ENCODE results near the gene FAM170B. TPM values are rescaled to one million over a fixed set of nuclear protein-coding genes. Genes with fewer than 3 reads are reported as not detected.
A peak's percentile ranks its signal among the peaks of the same experiment; 100 is the strongest.

The FAM170B gene
- total and polyA plus RNA-seq, 4 donors: not detected

DNA sequence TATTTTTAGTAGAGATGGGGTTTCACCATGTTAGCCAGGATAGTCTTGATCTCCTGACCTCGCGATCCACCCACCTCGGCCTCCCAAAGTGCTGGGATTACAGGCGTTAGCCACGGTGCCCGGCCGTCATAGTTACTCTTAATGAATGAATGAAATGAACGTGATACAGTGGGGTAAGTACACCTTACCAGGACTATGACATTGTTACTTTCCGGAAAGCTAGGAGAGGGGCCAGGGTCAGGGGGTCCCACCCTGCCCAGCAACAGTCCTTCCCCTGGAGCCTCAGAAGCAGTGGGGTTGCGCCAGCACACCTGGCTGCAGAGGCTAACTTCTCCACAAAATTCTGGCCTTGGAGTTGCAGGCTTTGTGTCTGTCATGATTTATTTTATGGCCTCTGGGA, 39.9 kb downstream of the FAM170B start:
- no peak overlapping the region for H3K4me3 ChIP-seq (ENCODE audit: low read depth, low read length)
- peak overlapping the region; percentile 9 for H3K27ac ChIP-seq (ENCODE audit: low read depth, low read length)
- peaks cover 7% of the 10 kb centered on the region for H3K36me3 ChIP-seq (ENCODE audit: control insufficient read depth, insufficient read depth, low read length)
- no peaks in the 10 kb centered on the region for H3K27me3 ChIP-seq (ENCODE audit: control insufficient read depth, insufficient read depth, low read length)
- no peak for DNase-seq (ENCODE audit: low read depth in 4 of 6, low spot score in 6 of 6)
- H3K9me3 ChIP-seq (ENCODE audit: control insufficient read depth, insufficient read depth, low read length): no peaks in the 10 kb centered on the region
- WGBS (ENCODE audit: insufficient coverage): 82% methylated on average over 6 of the region's 10 CpGs
- H3K4me1 ChIP-seq (ENCODE audit: control insufficient read depth, insufficient read depth, low read length): peaks cover 33% of the 10 kb centered on the region

- no peak for DNase-seq (ENCODE audit: low read depth in 4 of 6, low spot score in 6 of 6)
- 96% methylated on average over 11 of the region's 11 CpGs for WGBS (ENCODE audit: insufficient coverage)
- H3K9me3 ChIP-seq (ENCODE audit: control insufficient read depth, insufficient read depth, low read length): no peaks in the 10 kb centered on the region
- no peak overlapping the region for H3K27ac ChIP-seq (ENCODE audit: low read depth, low read length)
- no peaks in the 10 kb centered on the region for H3K27me3 ChIP-seq (ENCODE audit: control insufficient read depth, insufficient read depth, low read length)
- H3K4me3 ChIP-seq (ENCODE audit: low read depth, low read length): no peak overlapping the region
- H3K36me3 ChIP-seq (ENCODE audit: control insufficient read depth, insufficient read depth, low read length): peaks cover 7% of the 10 kb centered on the region
- peaks cover 31% of the 10 kb centered on the region for H3K4me1 ChIP-seq (ENCODE audit: control insufficient read depth, insufficient read depth, low read length)
Measured at GRCh38 chr10:49092477-49092876, 41.3 kb downstream of the FAM170B start.

DNA sequence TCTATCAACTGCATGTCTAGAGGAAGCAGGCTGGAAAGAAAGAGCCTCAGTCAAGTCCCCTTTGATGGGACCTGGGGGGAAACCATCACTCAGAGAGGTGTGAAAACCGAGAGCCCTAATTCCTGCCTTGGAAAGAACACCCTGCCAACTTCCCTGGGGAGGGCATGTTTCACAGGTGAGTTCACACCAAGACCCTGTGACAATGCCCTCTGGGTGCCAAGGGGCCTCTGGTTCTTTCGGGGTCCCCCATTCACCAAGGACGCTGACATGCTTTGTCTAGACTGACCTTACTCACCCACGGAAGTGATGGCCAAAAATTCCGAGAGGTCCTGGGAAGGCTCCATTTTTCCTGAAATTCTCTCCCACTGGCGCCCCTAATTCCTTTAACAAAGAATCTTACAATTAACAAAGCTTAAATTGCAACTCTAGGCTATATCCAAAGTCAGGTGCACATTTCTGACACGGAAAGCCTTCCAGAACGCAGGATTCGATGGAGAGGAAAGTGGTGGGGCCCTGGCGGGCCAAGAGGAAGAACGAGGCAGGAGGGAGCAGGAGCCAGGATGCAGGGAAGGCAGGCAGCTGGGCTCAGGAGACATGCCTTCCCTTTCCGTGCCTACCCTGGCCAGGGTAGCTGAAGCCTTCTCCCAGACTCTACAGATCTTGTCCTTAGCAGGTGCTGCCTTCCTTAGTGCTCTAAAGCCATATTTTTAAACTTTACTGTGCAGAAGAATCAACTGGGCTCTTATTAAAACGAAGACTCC, 42.2 kb downstream of the FAM170B start:
- no peaks in the 10 kb centered on the region for H3K27me3 ChIP-seq (ENCODE audit: control insufficient read depth, insufficient read depth, low read length)
- H3K27ac ChIP-seq (ENCODE audit: low read depth, low read length): no peak overlapping the region
- H3K4me1 ChIP-seq (ENCODE audit: control insufficient read depth, insufficient read depth, low read length): peaks cover 24% of the 10 kb centered on the region
- DNase-seq (ENCODE audit: low read depth in 4 of 6, low spot score in 6 of 6): no peak
- H3K4me3 ChIP-seq (ENCODE audit: low read depth, low read length): no peak overlapping the region
- 88% methylated on average over 13 of the region's 13 CpGs for WGBS (ENCODE audit: insufficient coverage)
- peaks cover 6% of the 10 kb centered on the region for H3K9me3 ChIP-seq (ENCODE audit: control insufficient read depth, insufficient read depth, low read length)
- H3K36me3 ChIP-seq (ENCODE audit: control insufficient read depth, insufficient read depth, low read length): peaks cover 7% of the 10 kb centered on the region

- Histone ChIP-seq H3K36me3 (ENCODE audit: control insufficient read depth, insufficient read depth, low read length) (peaks cover 7% of the 10 kb centered on the region), H3K27me3 (ENCODE audit: control insufficient read depth, insufficient read depth, low read length) (no peaks in the 10 kb centered on the region), H3K9me3 (ENCODE audit: control insufficient read depth, insufficient read depth, low read length) (peaks cover 6% of the 10 kb centered on the region), H3K27ac (ENCODE audit: low read depth, low read length) (no peak overlapping the region), H3K4me1 (ENCODE audit: control insufficient read depth, insufficient read depth, low read length) (peaks cover 22% of the 10 kb centered on the region), H3K4me3 (ENCODE audit: low read depth, low read length) (no peak overlapping the region)
- DNase-seq (ENCODE audit: low read depth in 4 of 6, low spot score in 6 of 6): no peak
- 89% methylated on average over 4 of the region's 6 CpGs for WGBS (ENCODE audit: insufficient coverage)
Measured at GRCh38 chr10:49090696-49091380, 43.0 kb downstream of the FAM170B start.

- 44% methylated on average over 1 of the region's 1 CpG for WGBS (ENCODE audit: insufficient coverage)
- Histone ChIP-seq H3K27me3 (ENCODE audit: control insufficient read depth, insufficient read depth, low read length) (no peaks in the 10 kb centered on the region), H3K36me3 (ENCODE audit: control insufficient read depth, insufficient read depth, low read length) (peaks cover 7% of the 10 kb centered on the region), H3K27ac (ENCODE audit: low read depth, low read length) (no peak overlapping the region), H3K4me1 (ENCODE audit: control insufficient read depth, insufficient read depth, low read length) (peaks cover 16% of the 10 kb centered on the region), H3K4me3 (ENCODE audit: low read depth, low read length) (no peak overlapping the region), H3K9me3 (ENCODE audit: control insufficient read depth, insufficient read depth, low read length) (peaks cover 6% of the 10 kb centered on the region)
- no peak for DNase-seq (ENCODE audit: low read depth in 4 of 6, low spot score in 6 of 6)
Measured at GRCh38 chr10:49090189-49090575, 43.6 kb downstream of the FAM170B start.

GRCh38 chr10:49089557-49090188, 44.1 kb downstream of the FAM170B start:
- no peaks in the 10 kb centered on the region for H3K27me3 ChIP-seq (ENCODE audit: control insufficient read depth, insufficient read depth, low read length)
- peaks cover 12% of the 10 kb centered on the region for H3K4me1 ChIP-seq (ENCODE audit: control insufficient read depth, insufficient read depth, low read length)
- H3K36me3 ChIP-seq (ENCODE audit: control insufficient read depth, insufficient read depth, low read length): peaks cover 7% of the 10 kb centered on the region
- H3K27ac ChIP-seq (ENCODE audit: low read depth, low read length): peak overlapping the region; percentile 36
- H3K9me3 ChIP-seq (ENCODE audit: control insufficient read depth, insufficient read depth, low read length): peaks cover 6% of the 10 kb centered on the region
- WGBS (ENCODE audit: insufficient coverage): 83% methylated on average over 1 of the region's 3 CpGs
- DNase-seq (ENCODE audit: low read depth in 4 of 6, low spot score in 6 of 6): peak in 1 of 6 donors; percentile 67
- H3K4me3 ChIP-seq (ENCODE audit: low read depth, low read length): no peak overlapping the region

GRCh38 chr10:49089152-49089551, 44.7 kb downstream of the FAM170B start:
- DNase-seq (ENCODE audit: low read depth in 4 of 6, low spot score in 6 of 6): no peak
- WGBS (ENCODE audit: insufficient coverage): 100% methylated on average over 1 of the region's 2 CpGs
- Histone ChIP-seq H3K27ac (ENCODE audit: low read depth, low read length) (no peak overlapping the region), H3K27me3 (ENCODE audit: control insufficient read depth, insufficient read depth, low read length) (no peaks in the 10 kb centered on the region), H3K9me3 (ENCODE audit: control insufficient read depth, insufficient read depth, low read length) (peaks cover 6% of the 10 kb centered on the region), H3K4me1 (ENCODE audit: control insufficient read depth, insufficient read depth, low read length) (peaks cover 7% of the 10 kb centered on the region), H3K36me3 (ENCODE audit: control insufficient read depth, insufficient read depth, low read length) (peaks cover 7% of the 10 kb centered on the region), H3K4me3 (ENCODE audit: low read depth, low read length) (no peak overlapping the region)

DNA sequence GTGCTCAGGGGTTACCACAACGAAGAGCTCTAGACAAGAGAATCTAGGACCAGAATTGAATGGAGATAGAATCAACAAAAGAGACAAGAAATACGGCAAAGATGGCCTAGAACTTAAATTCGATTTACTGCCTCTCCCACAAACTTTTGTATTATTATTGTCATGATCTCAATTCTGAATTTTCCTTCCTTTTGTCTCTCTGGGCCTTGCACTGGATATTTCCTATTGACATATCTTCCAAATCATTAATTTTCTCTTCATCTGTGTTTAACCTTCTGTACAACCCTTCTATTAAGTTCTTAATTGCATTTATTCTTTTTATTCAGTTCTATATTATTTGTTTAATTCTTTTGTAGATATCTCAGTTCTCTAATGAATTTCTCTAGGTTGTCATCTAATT, 46.9 kb downstream of the FAM170B start:
- Histone ChIP-seq H3K27ac (ENCODE audit: low read depth, low read length) (no peak overlapping the region), H3K4me1 (ENCODE audit: control insufficient read depth, insufficient read depth, low read length) (peaks cover 22% of the 10 kb centered on the region), H3K9me3 (ENCODE audit: control insufficient read depth, insufficient read depth, low read length) (peaks cover 6% of the 10 kb centered on the region), H3K36me3 (ENCODE audit: control insufficient read depth, insufficient read depth, low read length) (peaks cover 3% of the 10 kb centered on the region), H3K27me3 (ENCODE audit: control insufficient read depth, insufficient read depth, low read length) (no peaks in the 10 kb centered on the region), H3K4me3 (ENCODE audit: low read depth, low read length) (no peak overlapping the region)
- 100% methylated on average over 1 of the region's 3 CpGs for WGBS (ENCODE audit: insufficient coverage)
- no peak for DNase-seq (ENCODE audit: low read depth in 4 of 6, low spot score in 6 of 6)

DNA sequence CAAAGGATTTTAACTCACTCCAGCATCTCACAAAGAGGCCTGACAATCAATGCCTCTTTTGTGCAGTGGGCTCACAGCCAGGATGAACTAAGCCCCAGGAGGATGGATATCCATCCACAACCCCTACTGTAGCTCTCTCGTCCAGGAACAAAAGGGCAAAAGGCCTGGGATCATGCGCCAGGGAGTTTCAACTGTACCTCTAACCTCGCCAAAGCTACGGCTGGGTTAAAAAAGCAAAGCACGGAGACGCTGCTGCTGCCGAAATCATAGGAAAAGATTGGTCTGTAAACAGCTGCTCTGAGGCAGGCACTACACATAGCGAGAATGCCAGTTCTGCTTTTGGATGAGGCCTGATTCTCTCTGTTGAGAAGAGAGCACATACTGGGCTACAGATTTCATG, 50.6 kb downstream of the FAM170B start:
- Histone ChIP-seq H3K36me3 (ENCODE audit: control insufficient read depth, insufficient read depth, low read length) (no peaks in the 10 kb centered on the region), H3K4me3 (ENCODE audit: low read depth, low read length) (no peak overlapping the region), H3K27ac (ENCODE audit: low read depth, low read length) (peak overlapping the region; percentile 62), H3K9me3 (ENCODE audit: control insufficient read depth, insufficient read depth, low read length) (peaks cover 6% of the 10 kb centered on the region), H3K4me1 (ENCODE audit: control insufficient read depth, insufficient read depth, low read length) (peaks cover 38% of the 10 kb centered on the region), H3K27me3 (ENCODE audit: control insufficient read depth, insufficient read depth, low read length) (no peaks in the 10 kb centered on the region)
- DNase-seq (ENCODE audit: low read depth in 4 of 6, low spot score in 6 of 6): peak in 3 of 6 donors; percentile 47 to 82 (median 81)
- 5% methylated on average over 8 of the region's 8 CpGs for WGBS (ENCODE audit: insufficient coverage)
